ENCODE measurements around the gene ADIPOR1.
"Not testable (repeated sequence)": the region's sequence is repeated elsewhere in the genome, so short reads cannot be mapped to it uniquely, and the experiment has no call there.

DNA sequence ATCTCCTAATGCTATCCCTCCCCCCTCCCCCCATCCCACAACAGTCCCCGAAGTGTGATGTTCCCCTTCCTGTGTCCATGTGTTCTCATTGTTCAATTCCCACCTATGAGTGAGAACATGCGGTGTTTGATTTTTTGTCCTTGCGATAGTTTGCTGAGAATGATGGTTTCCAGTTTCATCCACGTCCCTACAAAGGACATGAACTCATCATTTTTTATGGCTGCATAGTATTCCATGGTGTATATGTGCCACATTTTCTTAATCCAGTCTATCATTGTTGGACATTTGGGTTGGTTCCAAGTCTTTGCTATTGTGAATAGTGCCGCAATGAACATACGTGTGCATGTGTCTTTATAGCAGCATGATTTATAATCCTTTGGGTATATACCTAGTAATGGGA, 21.7 kb downstream of the ADIPOR1 start:
- TF ChIP-seq, protein P1, sequence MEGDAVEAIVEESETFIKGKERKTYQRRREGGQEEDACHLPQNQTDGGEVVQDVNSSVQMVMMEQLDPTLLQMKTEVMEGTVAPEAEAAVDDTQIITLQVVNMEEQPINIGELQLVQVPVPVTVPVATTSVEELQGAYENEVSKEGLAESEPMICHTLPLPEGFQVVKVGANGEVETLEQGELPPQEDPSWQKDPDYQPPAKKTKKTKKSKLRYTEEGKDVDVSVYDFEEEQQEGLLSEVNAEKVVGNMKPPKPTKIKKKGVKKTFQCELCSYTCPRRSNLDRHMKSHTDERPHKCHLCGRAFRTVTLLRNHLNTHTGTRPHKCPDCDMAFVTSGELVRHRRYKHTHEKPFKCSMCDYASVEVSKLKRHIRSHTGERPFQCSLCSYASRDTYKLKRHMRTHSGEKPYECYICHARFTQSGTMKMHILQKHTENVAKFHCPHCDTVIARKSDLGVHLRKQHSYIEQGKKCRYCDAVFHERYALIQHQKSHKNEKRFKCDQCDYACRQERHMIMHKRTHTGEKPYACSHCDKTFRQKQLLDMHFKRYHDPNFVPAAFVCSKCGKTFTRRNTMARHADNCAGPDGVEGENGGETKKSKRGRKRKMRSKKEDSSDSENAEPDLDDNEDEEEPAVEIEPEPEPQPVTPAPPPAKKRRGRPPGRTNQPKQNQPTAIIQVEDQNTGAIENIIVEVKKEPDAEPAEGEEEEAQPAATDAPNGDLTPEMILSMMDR (IDR thresholded peaks at IDR 0.05 in 8 of 11, conservative IDR thresholded peaks at IDR 0.05 in 3 of 11) = not testable (repeated sequence)
- not testable (repeated sequence) for TF ChIP-seq POLR2AphosphoS5, POLR2A (IDR thresholded peaks at IDR 0.05)

All from spleen (tissue), 7 donors.